Mesendoderm (in vitro differentiated cells): ENCODE measurements around the gene CCM2.

Experiments used
- DNase-seq: peaks from one replicate; pipeline ENCODE4 v3.0.0; 2013
- H2AK5ac ChIP-seq: 2 replicates; pipeline ENCODE4 v1.6.1; 2013; ENCODE audit warnings: low read length, inconsistent platforms
- H2BK120ac ChIP-seq: 2 replicates; pipeline ENCODE4 v1.6.1; 2013; ENCODE audit warnings: low read depth, mild to moderate bottlenecking, low read length, moderate library complexity, mixed read lengths
- H2BK15ac ChIP-seq: replicated peaks from 2 replicates; pipeline ENCODE4 v1.6.1; 2013; ENCODE audit warnings: low read depth, mild to moderate bottlenecking, moderate library complexity
- H2BK5ac ChIP-seq: 2 replicates; pipeline ENCODE4 v1.6.1; 2013; ENCODE audit warnings: low read length, inconsistent platforms
- H3K18ac ChIP-seq: 2 replicates; pipeline ENCODE4 v1.6.1; 2013; ENCODE audit warnings: mild to moderate bottlenecking, low read length, mixed read lengths
- H3K23ac ChIP-seq: one replicate; pipeline ENCODE4 v1.6.1; 2013; ENCODE audit warnings: low read length
- H3K27ac ChIP-seq: 2 replicates; pipeline ENCODE4 v1.5.1; 2013; ENCODE audit warnings: low read depth, mild to moderate bottlenecking, inconsistent platforms, low read length, moderate library complexity
- H3K27me3 ChIP-seq: 2 replicates; pipeline ENCODE4 v1.6.1; 2013; ENCODE audit warnings: low read length, control low read depth, mild to moderate bottlenecking, inconsistent platforms; ENCODE audit not compliant: insufficient read depth, poor library complexity
- H3K36me3 ChIP-seq: 2 replicates; pipeline ENCODE4 v1.6.1; 2013; ENCODE audit warnings: low read length, inconsistent platforms; ENCODE audit not compliant: control insufficient read depth, insufficient read depth
- H3K4ac ChIP-seq: one replicate; pipeline ENCODE4 v1.6.1; 2013; ENCODE audit warnings: low read depth, mild to moderate bottlenecking, low read length, moderate library complexity
- H3K4me1 ChIP-seq: 2 replicates; pipeline ENCODE4 v1.6.1; 2013; ENCODE audit warnings: low read depth, low read length, inconsistent platforms; ENCODE audit not compliant: control insufficient read depth
- H3K4me2 ChIP-seq: 2 replicates; pipeline ENCODE4 v1.6.1; 2013; ENCODE audit warnings: low read length
- H3K4me3 ChIP-seq: 2 replicates; pipeline ENCODE4 v1.5.1; 2013; ENCODE audit warnings: mild to moderate bottlenecking, low read length
- H3K56ac ChIP-seq: one replicate; pipeline ENCODE4 v1.6.1; 2013; ENCODE audit warnings: low read length
- H3K79me1 ChIP-seq: 2 replicates; pipeline ENCODE4 v1.6.1; 2013; ENCODE audit warnings: low read length, inconsistent platforms
- H3K79me2 ChIP-seq: 2 replicates; pipeline ENCODE4 v1.6.1; 2013; ENCODE audit warnings: mild to moderate bottlenecking, low read length; ENCODE audit not compliant: control insufficient read depth, insufficient read depth
- H3K9ac ChIP-seq: 2 replicates; pipeline ENCODE4 v1.6.1; 2013; ENCODE audit warnings: low read length, inconsistent platforms
- H4K5ac ChIP-seq: one replicate; pipeline ENCODE4 v1.6.1; 2013; ENCODE audit warnings: low read length
- H4K8ac ChIP-seq: one replicate; pipeline ENCODE4 v1.6.1; 2013; ENCODE audit warnings: low read depth, mild to moderate bottlenecking, control low read depth, low read length, moderate library complexity
- WGBS: extraction: QIAGEN DNeasy Blood & Tissue Kit; methylation state at CpG from one replicate; pipeline ENCODE4 v1.1.7; 2013; ENCODE audit warnings: low lambda C conversion rate, missing lambda C conversion rate; ENCODE audit not compliant: insufficient coverage; ENCODE audit errors: extremely low coverage; 5-methylcytosine and 5-hydroxymethylcytosine counted together

Gene CCM2

GRCh38 chr7:45013465-45013967 lies 13.5 kb downstream of the CCM2 start:
- Histone ChIP-seq H4K5ac (no peak overlapping the region), H2BK120ac (no peak overlapping the region), H3K36me3 (no peaks in the 10 kb centered on the region), H3K79me1 (peaks cover 11% of the 10 kb centered on the region), H3K4me1 (no peaks in the 10 kb centered on the region), H3K27ac (no peak overlapping the region), H3K4ac (no peak overlapping the region), H2BK15ac (no peak overlapping the region), H2AK5ac (no peak overlapping the region), H3K4me3 (no peak overlapping the region), H2BK5ac (no peak overlapping the region), H3K9ac (no peak overlapping the region), H3K18ac (no peak overlapping the region), H3K4me2 (no peak overlapping the region), H3K23ac (no peak overlapping the region), H4K8ac (no peak overlapping the region), H3K56ac (no peak overlapping the region), H3K79me2 (peaks cover 2% of the 10 kb centered on the region), H3K27me3 (no peaks in the 10 kb centered on the region)
- no peak for DNase-seq
- WGBS = no CpG with 5 or more reads among the region's 2 CpGs

GRCh38 chr7:45015313-45015712 lies 15.3 kb downstream of the CCM2 start:
- Histone ChIP-seq H3K23ac (no peak overlapping the region), H3K4me3 (no peak overlapping the region), H3K36me3 (no peaks in the 10 kb centered on the region), H3K4me1 (no peaks in the 10 kb centered on the region), H3K9ac (no peak overlapping the region), H3K27ac (no peak overlapping the region), H2BK5ac (no peak overlapping the region), H3K27me3 (no peaks in the 10 kb centered on the region), H3K79me2 (peaks cover 2% of the 10 kb centered on the region), H2BK15ac (no peak overlapping the region), H3K18ac (no peak overlapping the region), H3K4ac (no peak overlapping the region), H2BK120ac (no peak overlapping the region), H3K79me1 (peaks cover 9% of the 10 kb centered on the region), H3K56ac (no peak overlapping the region), H2AK5ac (no peak overlapping the region), H4K5ac (no peak overlapping the region), H4K8ac (no peak overlapping the region), H3K4me2 (no peak overlapping the region)
- WGBS = no CpG with 5 or more reads among the region's 1 CpG
- DNase-seq = no peak

GRCh38 chr7:45017253-45017652 lies 17.3 kb downstream of the CCM2 start:
- no CpG with 5 or more reads among the region's 3 CpGs for WGBS
- H2AK5ac ChIP-seq = no peak overlapping the region
- H3K4ac ChIP-seq = no peak overlapping the region
- H2BK120ac ChIP-seq = no peak overlapping the region
- H3K4me3 ChIP-seq = no peak overlapping the region
- peaks cover 11% of the 10 kb centered on the region for H3K79me1 ChIP-seq
- no peak overlapping the region for H4K8ac ChIP-seq
- H2BK5ac ChIP-seq = no peak overlapping the region
- no peaks in the 10 kb centered on the region for H3K4me1 ChIP-seq
- no peak overlapping the region for H3K27ac ChIP-seq
- no peak overlapping the region for H3K4me2 ChIP-seq
- H3K79me2 ChIP-seq = peaks cover 2% of the 10 kb centered on the region
- H3K36me3 ChIP-seq = no peaks in the 10 kb centered on the region
- H3K18ac ChIP-seq = no peak overlapping the region
- no peak overlapping the region for H3K56ac ChIP-seq
- no peak overlapping the region for H2BK15ac ChIP-seq
- DNase-seq = no peak
- H3K27me3 ChIP-seq = no peaks in the 10 kb centered on the region
- H4K5ac ChIP-seq = no peak overlapping the region
- no peak overlapping the region for H3K23ac ChIP-seq
- H3K9ac ChIP-seq = no peak overlapping the region

GRCh38 chr7:45020915-45021314 lies 20.9 kb downstream of the CCM2 start:
- H3K79me2 ChIP-seq = no peaks in the 10 kb centered on the region
- no peaks in the 10 kb centered on the region for H3K36me3 ChIP-seq
- H2BK5ac ChIP-seq = no peak overlapping the region
- no peak overlapping the region for H2AK5ac ChIP-seq
- DNase-seq = no peak
- H4K8ac ChIP-seq = no peak overlapping the region
- H3K4me2 ChIP-seq = no peak overlapping the region
- H3K23ac ChIP-seq = no peak overlapping the region
- no peaks in the 10 kb centered on the region for H3K4me1 ChIP-seq
- no CpG with 5 or more reads among the region's 5 CpGs for WGBS
- H3K18ac ChIP-seq = no peak overlapping the region
- H3K4ac ChIP-seq = no peak overlapping the region
- peaks cover 12% of the 10 kb centered on the region for H3K79me1 ChIP-seq
- H3K27ac ChIP-seq = no peak overlapping the region
- no peak overlapping the region for H4K5ac ChIP-seq
- H3K56ac ChIP-seq = no peak overlapping the region
- H3K9ac ChIP-seq = no peak overlapping the region
- no peak overlapping the region for H2BK120ac ChIP-seq
- no peaks in the 10 kb centered on the region for H3K27me3 ChIP-seq
- no peak overlapping the region for H3K4me3 ChIP-seq
- H2BK15ac ChIP-seq = no peak overlapping the region

GRCh38 chr7:45021604-45022296 lies 21.7 kb downstream of the CCM2 start:
- H3K18ac ChIP-seq = no peak overlapping the region
- H2BK5ac ChIP-seq = no peak overlapping the region
- H3K27me3 ChIP-seq = no peaks in the 10 kb centered on the region
- peaks cover 11% of the 10 kb centered on the region for H3K79me1 ChIP-seq
- no peak overlapping the region for H4K5ac ChIP-seq
- no peak overlapping the region for H3K56ac ChIP-seq
- no peak overlapping the region for H2BK120ac ChIP-seq
- no peak overlapping the region for H3K4me3 ChIP-seq
- no peak overlapping the region for H3K23ac ChIP-seq
- no peak overlapping the region for H3K4me2 ChIP-seq
- no peak overlapping the region for H3K27ac ChIP-seq
- H3K36me3 ChIP-seq = no peaks in the 10 kb centered on the region
- no peak overlapping the region for H2AK5ac ChIP-seq
- no peaks in the 10 kb centered on the region for H3K4me1 ChIP-seq
- H3K4ac ChIP-seq = no peak overlapping the region
- H3K79me2 ChIP-seq = no peaks in the 10 kb centered on the region
- no peak overlapping the region for H2BK15ac ChIP-seq
- WGBS = no CpG with 5 or more reads among the region's 3 CpGs
- no peak overlapping the region for H3K9ac ChIP-seq
- H4K8ac ChIP-seq = no peak overlapping the region
- DNase-seq = peak; percentile 14
